ENCODE measurements around the gene RAMACL.

Gene RAMACL

GRCh38 chr6:166533205-166533824 is 53.2 kb downstream of the RAMACL start:
- DNase-seq: no peak

Measured in right kidney (tissue), 1 donor.